RCC 7860 (cell line): ENCODE results near the gene PWWP2B.

Source experiments
- DNase-seq: peaks from one replicate; pipeline ENCODE4 v3.0.0-alpha.2; 2015; ENCODE audit warnings: low spot score
- FAIRE-seq: peaks from 2 replicates; lab custom pipeline; 2012; peaks lifted over from hg19 to GRCh38; lab: Jason Lieb, UNC

PWWP2B gene

DNA sequence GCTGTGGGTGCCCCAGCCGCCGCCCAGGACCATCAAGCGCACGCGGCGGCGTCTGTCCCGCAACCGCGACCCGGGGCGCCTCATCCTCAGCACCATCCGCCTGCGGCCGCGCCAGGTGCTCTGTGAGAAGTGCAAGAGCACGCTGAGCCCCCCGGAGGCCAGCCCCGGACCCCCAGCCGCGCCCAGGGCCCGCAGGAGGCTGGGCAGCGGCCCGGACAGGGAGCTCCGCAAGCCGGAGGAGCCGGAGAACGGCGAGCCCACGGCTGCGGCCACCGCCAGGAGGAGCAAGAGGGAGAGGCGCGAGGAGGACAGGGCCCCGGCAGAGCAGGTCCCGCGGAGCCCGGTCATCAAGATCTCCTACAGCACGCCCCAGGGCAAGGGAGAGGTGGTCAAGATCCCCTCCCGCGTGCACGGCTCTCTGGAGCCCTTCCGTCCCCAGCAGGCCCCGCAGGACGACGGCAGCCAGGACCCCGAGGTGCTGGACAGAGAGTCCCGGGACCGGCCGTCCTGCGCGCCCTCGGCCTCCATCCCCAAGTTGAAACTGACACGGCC is 8.0 kb downstream of the PWWP2B start:
- FAIRE-seq (no peak), DNase-seq (no peak)

- FAIRE-seq (no peak), DNase-seq (no peak)
These were observed 8.5 kb downstream of the PWWP2B start for GRCh38 chr10:132405463-132405991.

GRCh38 chr10:132406181-132406580 is 9.2 kb downstream of the PWWP2B start:
- no peak for DNase-seq

DNA sequence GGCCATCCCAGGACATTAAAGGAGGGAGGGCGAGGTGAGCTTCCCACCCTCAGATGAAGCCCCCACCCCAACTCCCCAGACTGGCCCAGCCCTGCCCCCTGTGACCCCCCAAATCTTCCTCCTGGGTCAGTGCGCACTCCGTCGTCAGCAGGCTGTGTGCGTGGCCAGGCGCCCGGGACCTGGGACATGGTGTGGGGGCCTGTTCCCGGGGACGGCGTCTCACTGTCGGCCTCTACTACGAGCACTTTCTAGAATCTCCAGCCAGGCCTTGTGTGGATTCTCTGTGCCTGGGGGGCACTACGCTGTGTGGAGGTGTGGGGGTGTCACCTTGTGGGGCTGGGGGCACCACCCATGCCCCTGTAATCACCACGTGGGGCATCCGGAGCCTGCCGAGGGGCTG is 9.8 kb downstream of the PWWP2B start:
- no peak for FAIRE-seq
- no peak for DNase-seq

More at GRCh38 chr10:132406181-132406580, 9.2 kb downstream of the PWWP2B start:
- no peak for FAIRE-seq

DNA sequence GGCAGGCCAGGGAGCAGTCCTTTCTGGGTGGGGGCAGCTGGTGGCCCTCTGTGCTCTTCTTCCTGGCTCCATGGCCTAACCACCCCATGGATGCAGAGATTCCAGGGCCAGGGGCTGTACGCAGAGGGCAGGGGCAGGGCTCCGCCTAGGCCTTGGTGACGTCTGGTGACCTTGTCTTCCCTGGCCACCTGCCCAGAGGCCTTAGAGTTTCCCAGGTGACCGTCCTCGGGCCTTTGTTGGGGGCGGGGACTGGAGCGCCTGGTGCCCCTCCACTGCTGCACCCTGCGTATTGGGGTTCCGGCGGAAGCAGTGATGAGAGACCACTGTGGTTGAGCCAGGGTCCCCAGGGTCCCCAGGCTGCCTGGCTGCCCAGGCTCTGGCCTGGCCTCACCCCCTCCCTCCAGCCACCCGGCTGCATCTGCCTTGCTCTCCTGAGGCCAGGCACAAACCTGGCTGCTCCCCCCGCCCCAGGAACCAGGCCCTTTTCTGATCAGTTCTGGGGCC is 10.3 kb downstream of the PWWP2B start:
- FAIRE-seq (no peak), DNase-seq (no peak)

GRCh38 chr10:132407846-132408278 is 10.9 kb downstream of the PWWP2B start:
- no peak for DNase-seq
- FAIRE-seq: no peak

DNA sequence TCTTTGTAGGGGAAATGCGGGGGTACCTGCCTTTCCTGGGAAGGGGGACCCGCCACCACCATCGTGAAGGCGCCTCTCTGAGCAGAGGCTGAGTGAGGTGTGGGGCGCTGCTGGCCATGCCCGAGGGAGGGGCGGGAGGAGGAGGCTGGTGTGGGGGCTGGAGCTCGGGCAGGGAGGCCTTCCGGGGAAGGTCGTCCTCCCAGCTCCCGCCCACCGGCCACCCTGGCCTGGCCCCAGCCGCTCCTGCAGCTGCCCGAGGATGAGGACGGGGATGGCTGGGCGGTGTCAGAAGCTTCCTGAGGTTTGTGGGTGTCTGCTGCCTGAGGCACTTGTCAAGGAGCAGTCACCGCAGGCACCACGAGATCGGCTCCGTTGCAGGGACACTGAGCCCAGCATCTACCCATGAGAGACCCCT is 11.4 kb downstream of the PWWP2B start:
- DNase-seq (no peak), FAIRE-seq (no peak)

DNA sequence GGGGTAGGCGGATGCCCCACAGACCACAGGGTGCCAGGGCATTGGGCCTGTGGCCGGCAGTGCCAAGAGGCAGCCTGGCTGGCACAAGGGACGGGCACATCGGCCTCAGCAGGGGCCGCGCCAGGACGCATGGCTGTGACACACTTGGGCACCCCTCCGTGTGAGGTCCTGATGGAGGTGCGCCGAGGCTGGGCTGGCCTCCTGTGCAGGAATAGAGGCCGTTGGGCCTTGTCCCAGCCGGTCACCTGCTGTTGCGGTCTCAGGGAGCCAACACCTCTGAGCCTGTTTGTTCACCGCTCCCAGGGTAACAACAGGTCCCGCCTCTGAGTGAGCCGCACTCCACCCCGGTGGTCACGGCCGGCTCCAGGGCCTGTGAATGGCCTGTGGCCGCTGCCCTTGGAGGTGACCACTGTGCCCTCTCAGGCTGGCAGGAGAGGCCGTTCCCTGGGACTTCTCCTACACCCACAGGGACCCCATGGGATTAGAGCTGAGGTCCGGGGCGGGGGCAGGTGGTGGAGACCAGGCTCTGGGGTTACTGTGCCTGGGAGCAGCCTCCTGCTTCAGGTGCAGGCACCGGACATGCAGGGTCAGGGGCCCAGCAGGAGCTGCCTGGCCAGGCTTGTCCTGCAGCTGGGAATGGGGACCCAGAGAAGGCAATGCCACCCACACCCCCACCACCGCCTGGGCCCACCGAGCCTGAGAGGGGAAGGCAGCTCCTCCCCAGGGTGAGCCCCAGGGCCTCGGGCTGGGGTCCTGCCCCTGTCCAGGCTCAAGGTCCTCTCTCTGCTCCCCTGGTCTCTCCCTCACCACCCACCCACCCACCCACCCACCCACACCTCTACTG is 12.0 kb downstream of the PWWP2B start:
- no peak for FAIRE-seq
- DNase-seq: no peak

DNA sequence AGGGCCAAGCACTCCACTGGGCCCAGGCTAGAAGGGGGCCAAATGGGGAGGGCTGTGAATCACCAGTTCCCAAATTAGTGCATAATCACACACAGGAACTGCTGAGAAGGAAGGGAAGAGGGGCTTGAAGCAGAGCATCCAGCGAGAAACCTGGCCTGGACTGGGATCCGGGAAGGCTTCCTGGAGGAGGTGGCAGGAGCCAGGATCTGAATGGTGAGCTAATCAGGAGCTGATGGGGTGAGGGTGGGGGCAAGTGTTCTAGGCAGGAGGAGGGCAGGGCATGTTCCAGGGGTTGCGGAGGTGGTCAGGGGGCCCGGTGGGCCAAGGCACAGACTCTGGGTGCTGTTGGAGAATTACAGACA is 12.6 kb downstream of the PWWP2B start:
- no peak for DNase-seq
- no peak for FAIRE-seq

DNA sequence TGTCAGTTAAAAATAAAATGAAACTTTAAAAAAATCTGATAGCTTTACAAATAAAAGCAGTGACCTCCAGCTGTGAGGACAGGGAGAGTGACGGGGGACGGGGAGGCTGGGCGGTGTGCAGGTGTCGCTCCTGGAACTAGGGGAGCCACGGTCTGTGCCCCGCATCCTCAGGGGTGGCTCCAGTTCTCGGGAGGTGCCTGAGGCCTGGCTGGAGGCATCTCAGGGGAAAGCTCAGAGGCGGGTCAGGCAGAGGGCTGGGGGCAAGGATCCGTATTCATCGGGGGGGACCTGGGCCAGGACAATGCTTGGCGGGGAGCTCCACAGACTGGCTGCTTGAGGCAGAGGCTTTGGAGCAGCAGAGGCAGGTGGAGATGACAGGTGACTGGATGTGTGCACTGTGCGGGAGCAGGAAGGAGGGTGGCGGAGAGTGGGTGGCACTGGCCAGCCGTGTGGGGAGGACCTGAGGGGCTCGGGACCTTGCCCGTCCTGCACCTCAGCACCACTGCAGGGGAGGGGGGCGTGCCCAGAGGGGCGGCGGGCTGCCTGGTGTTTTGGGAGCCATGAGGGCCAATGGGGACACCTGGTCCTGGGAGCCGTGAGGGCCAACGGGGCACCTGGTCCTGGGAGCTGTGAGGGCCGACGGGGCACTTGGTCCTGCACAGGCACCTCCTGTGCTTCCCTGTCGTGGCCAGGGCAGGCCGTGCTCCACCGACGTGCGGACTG is 13.2 kb downstream of the PWWP2B start:
- FAIRE-seq: no peak

GRCh38 chr10:132410779-132411532 is 14.0 kb downstream of the PWWP2B start:
- FAIRE-seq (no peak), DNase-seq (no peak)

More for the DNA sequence above, 13.2 kb downstream of the PWWP2B start:
- no peak for DNase-seq

- FAIRE-seq: no peak
- no peak for DNase-seq
These were observed 14.7 kb downstream of the PWWP2B start for GRCh38 chr10:132411561-132412253.

- no peak for DNase-seq
- FAIRE-seq: no peak
These were observed 15.6 kb downstream of the PWWP2B start for GRCh38 chr10:132412316-132413192.

- FAIRE-seq: no peak
- DNase-seq: no peak
These were observed 16.5 kb downstream of the PWWP2B start for GRCh38 chr10:132413226-132414205.

GRCh38 chr10:132414402-132415016 is 17.5 kb downstream of the PWWP2B start:
- DNase-seq (no peak), FAIRE-seq (no peak)

DNA sequence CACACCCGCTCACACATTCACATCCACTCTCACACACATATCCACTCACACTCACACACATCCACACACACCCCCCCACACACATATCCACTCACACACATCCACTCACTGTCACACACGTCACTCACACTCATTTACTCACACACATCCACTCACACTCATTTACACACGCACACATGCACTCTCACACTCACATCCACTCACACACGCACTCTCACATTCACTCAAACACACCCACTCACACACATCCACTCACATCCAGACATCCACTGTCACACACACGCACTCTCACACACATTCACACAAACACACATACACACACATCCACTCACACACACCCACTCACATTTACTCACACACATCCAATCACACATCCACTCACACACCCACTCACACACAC is 18.3 kb downstream of the PWWP2B start:
- FAIRE-seq: no peak
- no peak for DNase-seq

GRCh38 chr10:132415956-132416355 is 19.0 kb downstream of the PWWP2B start:
- no peak for FAIRE-seq

More at GRCh38 chr10:132415956-132416355, 19.0 kb downstream of the PWWP2B start:
- DNase-seq: no peak
